ENCODE data around the gene PRR23E. TPM values are rescaled to one million over a fixed set of nuclear protein-coding genes. Genes with fewer than 3 reads are reported as not detected.

Gene PRR23E
- total and polyA plus RNA-seq, 4 donors = not detected

DNA sequence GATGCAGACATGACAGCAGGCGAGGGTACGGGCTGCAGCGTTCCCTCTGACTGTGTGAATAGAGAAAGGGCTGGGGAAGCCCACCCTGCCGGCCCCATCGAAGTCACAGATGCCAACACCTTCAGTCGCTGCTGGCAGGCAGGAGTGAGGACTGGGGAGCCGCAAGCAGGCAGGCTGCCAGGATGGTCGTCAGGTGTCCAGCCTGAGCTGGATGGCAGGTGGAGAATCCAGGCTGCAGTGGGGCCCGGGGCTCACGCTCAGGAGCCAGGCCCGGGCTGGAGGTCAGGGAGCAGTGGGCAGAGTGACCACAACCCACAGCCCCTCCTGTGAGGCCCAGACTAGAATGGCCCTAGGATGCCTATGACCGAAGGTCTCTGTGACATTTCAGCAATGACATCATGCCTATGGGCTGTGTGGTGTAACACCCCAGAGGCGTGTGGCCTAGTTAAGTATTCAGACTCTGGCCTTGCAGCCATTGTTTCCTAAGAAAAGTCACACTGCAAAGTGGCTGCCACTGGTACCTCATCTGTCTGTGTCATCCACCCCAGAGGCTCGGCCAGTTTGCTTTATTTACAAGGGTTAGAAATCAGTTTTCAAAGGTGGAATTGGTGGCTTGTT lies 15.7 kb downstream of the PRR23E start:
- Histone ChIP-seq H3K27ac (ENCODE audit: low read depth in 1 of 2, low read length in 1 of 2) (no peak overlapping the region), H3K9me3 (ENCODE audit: control insufficient read depth in 4 of 4, insufficient read depth in 3 of 4, low read length in 3 of 4) (no peaks in the 10 kb centered on the region), H3K4me3 (no peak overlapping the region), H3K9ac (ENCODE audit: insufficient read depth in 1 of 2, low read length in 2 of 2) (no peak overlapping the region), H3K27me3 (ENCODE audit: control insufficient read depth in 3 of 3, insufficient read depth in 3 of 3, low read length in 2 of 3) (no peaks in the 10 kb centered on the region), H3K4me1 (ENCODE audit: control insufficient read depth in 5 of 5, insufficient read depth in 5 of 5, low read length in 5 of 5) (peaks cover 0 to 6% (median 0%) of the 10 kb centered on the region in 5 donors), H3K36me3 (ENCODE audit: control insufficient read depth in 4 of 4, insufficient read depth in 4 of 4, low read length in 4 of 4) (no peaks in the 10 kb centered on the region)
- TF ChIP-seq, protein P1, sequence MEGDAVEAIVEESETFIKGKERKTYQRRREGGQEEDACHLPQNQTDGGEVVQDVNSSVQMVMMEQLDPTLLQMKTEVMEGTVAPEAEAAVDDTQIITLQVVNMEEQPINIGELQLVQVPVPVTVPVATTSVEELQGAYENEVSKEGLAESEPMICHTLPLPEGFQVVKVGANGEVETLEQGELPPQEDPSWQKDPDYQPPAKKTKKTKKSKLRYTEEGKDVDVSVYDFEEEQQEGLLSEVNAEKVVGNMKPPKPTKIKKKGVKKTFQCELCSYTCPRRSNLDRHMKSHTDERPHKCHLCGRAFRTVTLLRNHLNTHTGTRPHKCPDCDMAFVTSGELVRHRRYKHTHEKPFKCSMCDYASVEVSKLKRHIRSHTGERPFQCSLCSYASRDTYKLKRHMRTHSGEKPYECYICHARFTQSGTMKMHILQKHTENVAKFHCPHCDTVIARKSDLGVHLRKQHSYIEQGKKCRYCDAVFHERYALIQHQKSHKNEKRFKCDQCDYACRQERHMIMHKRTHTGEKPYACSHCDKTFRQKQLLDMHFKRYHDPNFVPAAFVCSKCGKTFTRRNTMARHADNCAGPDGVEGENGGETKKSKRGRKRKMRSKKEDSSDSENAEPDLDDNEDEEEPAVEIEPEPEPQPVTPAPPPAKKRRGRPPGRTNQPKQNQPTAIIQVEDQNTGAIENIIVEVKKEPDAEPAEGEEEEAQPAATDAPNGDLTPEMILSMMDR (IDR thresholded peaks at IDR 0.05; ENCODE audit: control extremely low read depth, extremely low read depth) = no peak
- WGBS, 2 donors = 81 to 83% methylated on average over 14 of the region's 14 CpGs
- ATAC-seq (ENCODE audit: insufficient read depth, low FRiP score) (no peak), DNase-seq (no peak)

DNA sequence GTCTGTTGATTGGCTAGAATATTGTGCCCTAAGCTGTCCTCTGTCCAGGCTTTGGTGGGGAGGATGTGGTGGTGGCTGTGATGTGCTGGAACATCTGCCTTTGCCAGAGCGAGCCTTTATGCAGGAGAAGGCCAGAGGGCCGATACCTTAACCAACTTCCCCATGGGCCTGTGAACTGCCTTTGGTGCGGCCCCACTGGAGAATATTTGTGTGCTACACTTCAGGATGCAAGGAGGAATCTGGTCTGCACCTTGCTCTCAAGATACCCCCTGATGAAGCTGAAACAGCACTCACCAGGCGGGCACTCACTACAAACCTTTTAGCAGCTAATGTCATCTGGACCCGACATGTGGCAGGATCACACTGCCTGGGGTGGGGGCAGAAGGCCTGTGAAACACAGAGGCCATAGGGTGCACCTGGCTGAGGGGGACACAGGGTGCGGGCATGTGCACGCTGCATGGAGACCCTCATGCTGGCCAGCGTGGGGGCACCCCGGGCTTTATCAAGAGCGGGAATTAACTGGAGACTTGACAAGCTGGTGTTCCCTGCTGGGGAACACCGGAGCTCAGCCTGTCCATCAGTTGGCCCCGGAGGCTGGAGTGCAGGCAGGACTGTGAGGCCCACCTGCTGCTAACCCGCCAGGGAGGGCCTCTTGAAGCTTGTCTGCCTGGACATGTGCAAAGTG lies 16.4 kb downstream of the PRR23E start:
- no peak for DNase-seq
- Histone ChIP-seq H3K36me3 (ENCODE audit: control insufficient read depth in 4 of 4, insufficient read depth in 4 of 4, low read length in 4 of 4) (no peaks in the 10 kb centered on the region), H3K4me3 (no peak overlapping the region), H3K9ac (ENCODE audit: insufficient read depth in 1 of 2, low read length in 2 of 2) (no peak overlapping the region), H3K27ac (ENCODE audit: low read depth in 1 of 2, low read length in 1 of 2) (no peak overlapping the region), H3K27me3 (ENCODE audit: control insufficient read depth in 3 of 3, insufficient read depth in 3 of 3, low read length in 2 of 3) (peaks cover 0 to 2% (median 0%) of the 10 kb centered on the region in 3 donors), H3K4me1 (ENCODE audit: control insufficient read depth in 5 of 5, insufficient read depth in 5 of 5, low read length in 5 of 5) (peaks cover 0 to 6% (median 0%) of the 10 kb centered on the region in 5 donors), H3K9me3 (ENCODE audit: control insufficient read depth in 4 of 4, insufficient read depth in 3 of 4, low read length in 3 of 4) (no peaks in the 10 kb centered on the region)
- TF ChIP-seq, protein P1 (IDR thresholded peaks at IDR 0.05; ENCODE audit: control extremely low read depth, extremely low read depth) = no peak
- ATAC-seq (ENCODE audit: insufficient read depth, low FRiP score) = no peak
- 80 to 83% methylated on average over 13 of the region's 13 CpGs for WGBS, 2 donors

DNA sequence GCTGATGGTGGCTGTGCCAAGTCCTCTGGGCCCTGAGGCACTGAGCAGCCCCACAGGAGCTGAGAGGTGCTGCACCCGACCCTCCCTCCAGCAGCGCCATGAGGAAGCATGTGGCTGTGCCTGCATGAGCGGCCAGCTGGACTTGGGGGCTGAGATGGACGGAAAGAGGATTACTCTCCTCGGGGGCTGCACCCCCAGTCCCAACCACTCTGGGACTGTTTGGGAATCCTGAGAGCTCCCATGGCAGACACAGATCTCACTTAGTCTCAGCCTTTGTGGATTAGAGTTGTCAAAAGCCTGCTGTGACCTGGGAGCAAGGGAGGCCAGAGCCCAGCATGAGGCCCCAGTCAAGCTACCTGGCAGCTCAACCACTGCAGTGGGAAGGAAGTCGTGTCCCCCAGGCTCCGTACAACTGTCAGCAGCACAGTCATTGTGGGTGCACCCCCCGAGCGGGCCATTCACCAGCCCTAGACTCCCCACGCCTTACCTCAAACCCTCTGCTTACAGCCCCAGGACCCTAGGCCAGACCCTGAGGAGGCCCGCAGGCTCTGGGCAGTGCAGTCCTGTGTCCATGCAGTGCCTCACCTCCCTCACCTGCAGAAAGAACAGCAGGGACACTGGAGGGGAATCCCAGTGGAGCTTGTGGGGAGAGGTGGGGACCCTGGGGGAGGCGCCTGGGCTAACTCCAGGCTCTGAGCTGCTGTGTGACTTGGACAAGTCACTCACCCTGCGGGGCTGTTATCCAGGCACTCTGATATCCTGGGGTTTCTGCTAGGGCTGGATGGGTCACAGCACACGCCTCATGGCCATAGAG lies 17.1 kb downstream of the PRR23E start:
- no peak overlapping the region for H3K27ac ChIP-seq (ENCODE audit: low read depth in 1 of 2, low read length in 1 of 2)
- no peak overlapping the region for H3K9ac ChIP-seq (ENCODE audit: insufficient read depth in 1 of 2, low read length in 2 of 2)
- DNase-seq = no peak
- H3K9me3 ChIP-seq (ENCODE audit: control insufficient read depth in 4 of 4, insufficient read depth in 3 of 4, low read length in 3 of 4) = no peaks in the 10 kb centered on the region
- no peak overlapping the region for H3K4me3 ChIP-seq
- TF ChIP-seq, protein P1 (IDR thresholded peaks at IDR 0.05; ENCODE audit: control extremely low read depth, extremely low read depth) = no peak
- peaks cover 0 to 9% (median 0%) of the 10 kb centered on the region in 3 donors for H3K27me3 ChIP-seq (ENCODE audit: control insufficient read depth in 3 of 3, insufficient read depth in 3 of 3, low read length in 2 of 3)
- H3K36me3 ChIP-seq (ENCODE audit: control insufficient read depth in 4 of 4, insufficient read depth in 4 of 4, low read length in 4 of 4) = no peaks in the 10 kb centered on the region
- WGBS, 2 donors = 73 to 74% methylated on average over 14 of the region's 14 CpGs
- ATAC-seq (ENCODE audit: insufficient read depth, low FRiP score) = no peak
- H3K4me1 ChIP-seq (ENCODE audit: control insufficient read depth in 5 of 5, insufficient read depth in 5 of 5, low read length in 5 of 5) = peaks cover 0 to 6% (median 0%) of the 10 kb centered on the region in 5 donors
